GM12878 (cell line): ENCODE data around the gene TMEM25. TPM values are rescaled to one million over a fixed set of nuclear protein-coding genes. Genes with fewer than 3 reads are reported as not detected.

Source experiments
- CEBPZ ChIP-seq: fragments of 150-350 bp; IDR thresholded peaks from 2 replicates; pipeline ENCODE4 v1.6.1; 2016; ENCODE audit warnings: low read depth, low read length
- CHD4 ChIP-seq: fragments of 200-600 bp; sonication (generic); IDR thresholded peaks from 2 replicates; pipeline ENCODE4 v1.6.1; 2016; ENCODE audit warnings: mild to moderate bottlenecking
- CTCF ChIP-seq, 3 experiments: IDR thresholded peaks in 2 of 3; conservative IDR thresholded peaks in 1 of 3; 2 replicates each; pipeline ENCODE4 v1.5.1; 2011; ENCODE audit warnings: low read depth in 3 of 3, low read length in 3 of 3, mild to moderate bottlenecking in 3 of 3, control low read depth in 2 of 3, moderate library complexity in 2 of 3, inconsistent platforms in 1 of 3, mixed read lengths in 1 of 3; ENCODE audit not compliant: control insufficient read depth in 2 of 3, insufficient read depth in 1 of 3; ENCODE audit errors: extremely low read depth in 1 of 3
- EED ChIP-seq: sonication (generic); IDR thresholded peaks from 2 replicates; pipeline ENCODE4 v1.6.1; 2016; ENCODE audit warnings: antibody characterized with exemption, low read depth
- MTA2 ChIP-seq: fragments of 450-650 bp; IDR thresholded peaks from 2 replicates; pipeline ENCODE4 v1.6.1; 2016; ENCODE audit warnings: low read depth, mild to moderate bottlenecking, moderate library complexity
- MTA3 ChIP-seq: IDR thresholded peaks from 2 replicates; pipeline ENCODE4 v1.6.1; 2012; ENCODE audit warnings: low read length, inconsistent platforms, borderline replicate concordance
- MXI1 ChIP-seq: fragments of 150-350 bp; IDR thresholded peaks from 2 replicates; pipeline ENCODE4 v1.6.1; 2011; ENCODE audit warnings: low read depth, mild to moderate bottlenecking, inconsistent platforms, low read length, improper control_type of control experiment
- MYB ChIP-seq: fragments of 150-350 bp; IDR thresholded peaks from 2 replicates; pipeline ENCODE4 v1.6.1; 2014; ENCODE audit warnings: mild to moderate bottlenecking, low read depth, low read length, borderline replicate concordance
- MYC ChIP-seq: IDR thresholded peaks from 2 replicates; pipeline ENCODE4 v1.6.1; 2011; ENCODE audit warnings: mild to moderate bottlenecking, low read length, moderate library complexity, inconsistent platforms; ENCODE audit not compliant: insufficient read depth, insufficient replicate concordance, insufficient read length, severe bottlenecking
- PAX5 ChIP-seq: IDR thresholded peaks from 2 replicates; pipeline ENCODE4 v1.6.1; 2011; ENCODE audit warnings: low read depth, low read length, borderline replicate concordance
- PKNOX1 ChIP-seq: fragments of 450-650 bp; IDR thresholded peaks from 2 replicates; pipeline ENCODE4 v1.6.1; 2016; ENCODE audit warnings: mild to moderate bottlenecking
- RCOR1 ChIP-seq: conservative IDR thresholded peaks from 2 replicates; pipeline ENCODE4 v1.6.1; 2012; ENCODE audit warnings: low read depth, low read length, improper control_type of control experiment
- SP1 ChIP-seq: IDR thresholded peaks from one replicate; pipeline ENCODE4 v1.6.1; 2011; ENCODE audit warnings: low read depth, low read length
- STAT3 ChIP-seq: IDR thresholded peaks from 2 replicates; pipeline ENCODE4 v1.6.1; 2011; ENCODE audit warnings: low read depth, low read length, improper control_type of control experiment
- USF2 ChIP-seq: IDR thresholded peaks from 2 replicates; pipeline ENCODE4 v1.6.1; 2011; ENCODE audit warnings: low read depth, low read length, improper control_type of control experiment, borderline replicate concordance
- ZBTB40 ChIP-seq: fragments of 450-650 bp; IDR thresholded peaks from 2 replicates; pipeline ENCODE4 v1.6.1; 2016; ENCODE audit warnings: mild to moderate bottlenecking, moderate library complexity, borderline replicate concordance
- polyA plus RNA-seq, 11 experiments: library from polyadenylated mRNA; depleted of rRNA in 4 of 11; unstranded in 6 of 11; stranded (reverse) in 5 of 11; fragments of >200 nt; fragmentation: Nextera tagmentation in 4 of 11; fragmentation: Illumina TruSeq in 1 of 11; extraction: Ambion mirVana in 4 of 11; extraction: Trizol in 1 of 11; gene quantifications; 1 replicate in 1 of 11; 2 replicates in 10 of 11; pipeline versions ENCODE4 v1.2.1 to v1.2.3, GENCODE V29; 2011 to 2016; ENCODE audit warnings: inconsistent platforms in 2 of 11, missing spikeins in 2 of 11, low read depth in 1 of 11
- total RNA-seq, 4 experiments: library from RNA; depleted of rRNA in 3 of 4; stranded (reverse); fragments of >200 nt in 3 of 4; fragmentation: Illumina TruSeq in 1 of 4; extraction: Trizol in 1 of 4; gene quantifications; 2 replicates each; pipeline versions ENCODE4 v1.2.1 to v1.2.3, GENCODE V29; 2013 to 2021

Gene TMEM25
- total and polyA plus RNA-seq, 10 of the 15 experiments (the other 5 are each of a cell fraction or from before 2014, with no cell fraction given), result 1.4 to 13.9 (median 7.8) TPM

GRCh38 chr11:118572061-118572980 lies 41.3 kb downstream of the TMEM25 start, which contains the start of gene ARCN1 (continued):
- TF ChIP-seq MXI1 (no peak), EED (no peak), RCOR1 (no peak), CEBPZ (no peak), MYB (no peak), CHD4 (no peak), ZBTB40 (peak; percentile 58; the same call in 1 of the 2 replicates), CTCF (IDR thresholded peaks at IDR 0.05 in 2 of 3, conservative IDR thresholded peaks at IDR 0.05 in 1 of 3; ENCODE audit: control insufficient read depth in 2 of 3, extremely low read depth in 1 of 3, insufficient read depth in 1 of 3, low read depth in 3 of 3, low read length in 3 of 3) (no peak), MTA2 (peak; percentile 60; the same call in 1 of the 2 replicates), STAT3 (no peak), MYC (no peak), PAX5 (no peak), USF2 (no peak), MTA3 (no peak), SP1 (no peak), PKNOX1 (no peak)
